ENCODE results near the gene CCSER1. TPM values are rescaled to one million over a fixed set of nuclear protein-coding genes. Genes with fewer than 3 reads are reported as not detected.
"Not testable (repeated sequence)": the region's sequence is repeated elsewhere in the genome, so short reads cannot be mapped to it uniquely, and the experiment has no call there.

Gene CCSER1
- total RNA-seq, 2 experiments from 2014 or later = not detected

DNA sequence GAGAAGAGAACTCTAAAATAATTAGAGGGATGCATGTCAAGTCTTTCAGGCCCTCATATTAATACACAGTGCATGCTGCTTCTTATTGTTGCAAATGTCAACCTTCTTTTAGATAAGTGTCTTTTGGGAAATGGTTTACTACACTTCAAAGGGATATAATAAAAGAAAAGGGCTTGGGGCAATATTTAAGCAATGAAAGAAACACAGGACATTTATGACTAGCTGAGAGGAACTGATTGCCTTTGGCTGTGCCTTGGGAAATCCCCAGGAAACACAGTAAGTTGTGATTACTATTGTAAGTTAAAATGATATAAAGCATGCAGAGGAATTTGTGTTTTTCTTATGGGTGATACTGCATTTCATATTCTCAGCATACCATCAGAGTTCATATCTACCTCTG lies 1140.3 kb downstream of the CCSER1 start:
- H3K4me1 Mint-ChIP-seq (ENCODE audit: low read depth) = no peaks in the 10 kb centered on the region
- TF ChIP-seq, protein P1, sequence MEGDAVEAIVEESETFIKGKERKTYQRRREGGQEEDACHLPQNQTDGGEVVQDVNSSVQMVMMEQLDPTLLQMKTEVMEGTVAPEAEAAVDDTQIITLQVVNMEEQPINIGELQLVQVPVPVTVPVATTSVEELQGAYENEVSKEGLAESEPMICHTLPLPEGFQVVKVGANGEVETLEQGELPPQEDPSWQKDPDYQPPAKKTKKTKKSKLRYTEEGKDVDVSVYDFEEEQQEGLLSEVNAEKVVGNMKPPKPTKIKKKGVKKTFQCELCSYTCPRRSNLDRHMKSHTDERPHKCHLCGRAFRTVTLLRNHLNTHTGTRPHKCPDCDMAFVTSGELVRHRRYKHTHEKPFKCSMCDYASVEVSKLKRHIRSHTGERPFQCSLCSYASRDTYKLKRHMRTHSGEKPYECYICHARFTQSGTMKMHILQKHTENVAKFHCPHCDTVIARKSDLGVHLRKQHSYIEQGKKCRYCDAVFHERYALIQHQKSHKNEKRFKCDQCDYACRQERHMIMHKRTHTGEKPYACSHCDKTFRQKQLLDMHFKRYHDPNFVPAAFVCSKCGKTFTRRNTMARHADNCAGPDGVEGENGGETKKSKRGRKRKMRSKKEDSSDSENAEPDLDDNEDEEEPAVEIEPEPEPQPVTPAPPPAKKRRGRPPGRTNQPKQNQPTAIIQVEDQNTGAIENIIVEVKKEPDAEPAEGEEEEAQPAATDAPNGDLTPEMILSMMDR (IDR thresholded peaks at IDR 0.05) = no peak

GRCh38 chr4:91268481-91268880 lies 1141.3 kb downstream of the CCSER1 start:
- H3K4me1 Mint-ChIP-seq (ENCODE audit: low read depth); H3K27me3 Mint-ChIP-seq; CTCF ChIA-PET; H3K36me3 Mint-ChIP-seq (ENCODE audit: low read depth); intact Hi-C loops (cut with micrococcal nuclease); H3K4me3 Mint-ChIP-seq; ATAC-seq; POLR2A ChIA-PET; H3K27ac Mint-ChIP-seq; DNase-seq: not testable (repeated sequence)
- peaks cover 13% of the 10 kb centered on the region for H3K9me3 Mint-ChIP-seq

More for the DNA sequence above, 1140.3 kb downstream of the CCSER1 start:
- ATAC-seq = no peak
- no peak for DNase-seq
- Mint-ChIP-seq H3K4me3 (no peak overlapping the region), H3K9me3 (peaks cover 13% of the 10 kb centered on the region), H3K27me3 (no peaks in the 10 kb centered on the region), H3K36me3 (ENCODE audit: low read depth) (no peaks in the 10 kb centered on the region), H3K27ac (no peak overlapping the region)
- intact Hi-C loops (cut with micrococcal nuclease) = no loop called here
- CTCF ChIA-PET = no interaction called here
- POLR2A ChIA-PET = no interaction called here

- ATAC-seq (no peak), DNase-seq (no peak)
- H3K27me3 Mint-ChIP-seq = no peaks in the 10 kb centered on the region
- no peak overlapping the region for H3K4me3 Mint-ChIP-seq
- intact Hi-C loops (cut with micrococcal nuclease) = no loop called here
- TF ChIP-seq, protein P1 (IDR thresholded peaks at IDR 0.05) = no peak
- H3K36me3 Mint-ChIP-seq (ENCODE audit: low read depth) = no peaks in the 10 kb centered on the region
- no peaks in the 10 kb centered on the region for H3K4me1 Mint-ChIP-seq (ENCODE audit: low read depth)
- peaks cover 13% of the 10 kb centered on the region for H3K9me3 Mint-ChIP-seq
- H3K27ac Mint-ChIP-seq = no peak overlapping the region
- POLR2A ChIA-PET = no interaction called here
- CTCF ChIA-PET = no interaction called here
Measured at GRCh38 chr4:91268913-91269312, 1141.7 kb downstream of the CCSER1 start.

DNA sequence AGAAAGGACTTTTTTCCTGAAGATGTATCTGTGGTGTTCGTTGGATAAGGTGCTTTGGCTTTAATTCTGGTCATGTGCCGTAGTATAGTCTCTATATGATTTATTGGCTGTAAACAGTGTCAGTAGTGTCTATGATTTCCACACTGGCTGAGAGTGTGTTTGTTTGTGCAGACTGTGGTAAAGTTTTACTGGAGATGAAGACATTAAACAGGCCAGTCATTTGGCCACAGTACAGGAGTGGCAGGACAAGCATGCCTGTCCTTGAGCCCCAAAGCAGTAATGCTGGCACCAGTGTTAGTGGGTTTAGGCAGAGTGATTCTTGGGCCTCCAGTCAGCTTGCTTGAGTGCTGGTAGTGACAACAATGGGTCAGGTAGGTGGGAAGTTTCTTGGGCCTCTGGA lies 1152.7 kb downstream of the CCSER1 start:
- no peaks in the 10 kb centered on the region for H3K4me1 Mint-ChIP-seq (ENCODE audit: low read depth)
- POLR2A ChIA-PET = no interaction called here
- DNase-seq = no peak
- no peaks in the 10 kb centered on the region for H3K36me3 Mint-ChIP-seq (ENCODE audit: low read depth)
- H3K9me3 Mint-ChIP-seq = peaks cover 24% of the 10 kb centered on the region
- CTCF ChIA-PET = no interaction called here
- TF ChIP-seq, protein P1 (IDR thresholded peaks at IDR 0.05) = no peak
- ATAC-seq = no peak
- H3K27ac Mint-ChIP-seq = no peak overlapping the region
- intact Hi-C loops (cut with micrococcal nuclease) = no loop called here
- H3K4me3 Mint-ChIP-seq = no peak overlapping the region
- H3K27me3 Mint-ChIP-seq = no peaks in the 10 kb centered on the region

GRCh38 chr4:91280551-91281290 lies 1153.5 kb downstream of the CCSER1 start:
- intact Hi-C loops (cut with micrococcal nuclease) = no loop called here
- CTCF ChIA-PET = no interaction called here
- Mint-ChIP-seq H3K27ac (no peak overlapping the region), H3K4me3 (no peak overlapping the region), H3K4me1 (ENCODE audit: low read depth) (no peaks in the 10 kb centered on the region), H3K9me3 (peaks cover 17% of the 10 kb centered on the region), H3K27me3 (no peaks in the 10 kb centered on the region), H3K36me3 (ENCODE audit: low read depth) (no peaks in the 10 kb centered on the region)
- TF ChIP-seq, protein P1 (IDR thresholded peaks at IDR 0.05) = no peak
- no peak for ATAC-seq
- POLR2A ChIA-PET = no interaction called here
- no peak for DNase-seq

Data from activated CD8-positive, alpha-beta T cell treated with anti-CD3 and anti-CD28 coated beads for 36 hours (primary cell).